Keratinocyte (primary cell): ENCODE data around the gene TJP3. TPM values are rescaled to one million over a fixed set of nuclear protein-coding genes. Genes with fewer than 3 reads are reported as not detected.

Source experiments
- DNase-seq: peaks from one replicate; pipeline ENCODE4 v3.0.0-alpha.2; 2011; ENCODE audit warnings: low read depth, missing footprints, low spot score
- FAIRE-seq: peaks from 2 replicates; lab custom pipeline; 2011; peaks lifted over from hg19 to GRCh38; lab: Jason Lieb, UNC
- H2AFZ ChIP-seq: 2 replicates; pipeline ENCODE4 v1.6.0; 2012; ENCODE audit warnings: low read length, control low read depth, inconsistent platforms; ENCODE audit not compliant: control insufficient read depth
- H3K27ac ChIP-seq: 2 replicates; pipeline ENCODE4 v1.5.1; 2011; ENCODE audit warnings: low read length; ENCODE audit not compliant: control insufficient read depth, insufficient read depth
- H3K27me3 ChIP-seq: 3 replicates; pipeline ENCODE4 v1.6.0; 2011; ENCODE audit warnings: low read length; ENCODE audit not compliant: control insufficient read depth, insufficient read depth; ENCODE audit errors: extremely low read depth
- H3K36me3 ChIP-seq, 2 experiments: 2 replicates in 1 of 2; 3 replicates in 1 of 2; pipeline ENCODE4 v1.5.1; 2011; ENCODE audit warnings: low read length in 2 of 2, mild to moderate bottlenecking in 1 of 2; ENCODE audit not compliant: control insufficient read depth in 2 of 2, insufficient read depth in 2 of 2; ENCODE audit errors: extremely low read depth in 1 of 2
- H3K4me1 ChIP-seq: 3 replicates; pipeline ENCODE4 v1.5.1; 2011; ENCODE audit warnings: low read length; ENCODE audit not compliant: control insufficient read depth, insufficient read depth; ENCODE audit errors: extremely low read depth
- H3K4me2 ChIP-seq: 3 replicates; pipeline ENCODE4 v1.6.0; 2011; ENCODE audit warnings: low read depth, low read length; ENCODE audit not compliant: control insufficient read depth, insufficient read depth; ENCODE audit errors: extremely low read depth
- H3K4me3 ChIP-seq, 3 experiments: fragments of 200-600 bp in 1 of 3; sonication (generic) in 1 of 3; 2 replicates in 2 of 3; 3 replicates in 1 of 3; pipeline ENCODE4 v1.5.1; 2011 to 2016; ENCODE audit warnings: low read length in 3 of 3, mild to moderate bottlenecking in 3 of 3, control low read depth in 2 of 3, inconsistent platforms in 1 of 3, low read depth in 1 of 3, mixed read lengths in 1 of 3, mixed run types in 1 of 3, moderate library complexity in 1 of 3; ENCODE audit not compliant: control insufficient read depth in 2 of 3, insufficient read depth in 2 of 3; ENCODE audit errors: extremely low read depth in 1 of 3
- H3K79me2 ChIP-seq: 2 replicates; pipeline ENCODE4 v1.6.0; 2012; ENCODE audit warnings: low read length; ENCODE audit not compliant: control insufficient read depth, insufficient read depth
- H3K9ac ChIP-seq: 3 replicates; pipeline ENCODE4 v1.6.0; 2011; ENCODE audit warnings: low read length; ENCODE audit not compliant: control insufficient read depth, insufficient read depth; ENCODE audit errors: extremely low read depth
- H3K9me1 ChIP-seq: 3 replicates; pipeline ENCODE4 v1.6.0; 2011; ENCODE audit warnings: low read length; ENCODE audit not compliant: control insufficient read depth, insufficient read depth; ENCODE audit errors: extremely low read depth
- H3K9me3 ChIP-seq: 2 replicates; pipeline ENCODE4 v1.5.1; 2012; ENCODE audit warnings: low read depth, low read length; ENCODE audit not compliant: control insufficient read depth
- H4K20me1 ChIP-seq: 3 replicates; pipeline ENCODE4 v1.6.0; 2011; ENCODE audit warnings: low read length; ENCODE audit not compliant: control insufficient read depth, insufficient read depth; ENCODE audit errors: extremely low read depth
- EZH2 ChIP-seq: IDR thresholded peaks from one replicate; pipeline ENCODE4 v1.6.1; 2012; ENCODE audit warnings: inconsistent platforms, mild to moderate bottlenecking, low read length, moderate library complexity
- dilution Hi-C: fragments of 300-500 bp; cut with MboI; formaldehyde crosslinking; loops from one replicate; pipeline ENCODE4 v1.7.0; 2020; ENCODE audit warnings: low sequenced_read_pairs; ENCODE audit not compliant: extremely low pct_ligation_motif_present
- polyA plus RNA-seq, 5 experiments: library from polyadenylated mRNA; depleted of rRNA in 3 of 5; stranded (reverse) in 3 of 5; stranded (forward) in 1 of 5; unstranded in 1 of 5; fragments of >200 nt; gene quantifications; 1 replicate in 1 of 5; 2 replicates in 3 of 5; 3 replicates in 1 of 5; pipeline versions ENCODE4 v1.2.1 to v1.2.3, GENCODE V29; 2011 to 2012; ENCODE audit warnings: missing spikeins in 2 of 5, low read depth in 1 of 5, low replicate concordance in 1 of 5
- TF ChIP-seq, protein P1 (sequence below), 3 experiments: IDR thresholded peaks in 1 of 3; conservative IDR thresholded peaks in 1 of 3; optimal IDR thresholded peaks in 1 of 3; 2 replicates in 2 of 3; 3 replicates in 1 of 3; pipeline versions ENCODE3 to v1.5.1; 2011; ENCODE audit warnings: low read length in 3 of 3, mild to moderate bottlenecking in 3 of 3, moderate library complexity in 2 of 3, control low read depth in 1 of 3, inconsistent platforms in 1 of 3; ENCODE audit not compliant: insufficient read depth in 2 of 3; ENCODE audit errors: extremely low read depth in 1 of 3

TJP3 gene
- polyA plus RNA-seq, 1 donor (not counting 4 experiments of a cell fraction or from before 2014, with no cell fraction given): 0.08 TPM

DNA sequence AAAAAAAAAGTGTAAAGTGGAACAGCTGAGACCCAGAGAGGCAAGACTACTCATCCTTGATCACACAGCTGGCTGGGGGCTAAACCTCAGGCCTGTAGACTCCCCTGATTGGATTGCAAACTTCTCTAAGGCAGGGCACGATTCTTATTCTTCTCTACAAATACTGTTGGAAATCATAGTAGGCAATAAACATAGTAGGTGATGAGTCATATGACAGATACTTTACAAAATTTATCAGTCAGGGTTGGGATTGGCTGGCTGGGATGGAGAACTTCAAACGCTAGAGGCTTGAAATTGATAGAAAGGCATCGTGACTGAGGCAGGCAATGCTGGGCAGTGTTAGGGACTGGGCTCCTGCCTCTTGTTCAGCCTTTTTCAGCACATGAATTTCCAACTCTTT is 83.9 kb downstream of the TJP3 start:
- H3K4me3 ChIP-seq: no peak overlapping the region
- no peaks in the 10 kb centered on the region for H3K79me2 ChIP-seq
- H3K4me1 ChIP-seq: no peaks in the 10 kb centered on the region
- H4K20me1 ChIP-seq: no peaks in the 10 kb centered on the region
- no peaks in the 10 kb centered on the region for H3K9me1 ChIP-seq
- FAIRE-seq: no peak
- TF ChIP-seq, protein P1, sequence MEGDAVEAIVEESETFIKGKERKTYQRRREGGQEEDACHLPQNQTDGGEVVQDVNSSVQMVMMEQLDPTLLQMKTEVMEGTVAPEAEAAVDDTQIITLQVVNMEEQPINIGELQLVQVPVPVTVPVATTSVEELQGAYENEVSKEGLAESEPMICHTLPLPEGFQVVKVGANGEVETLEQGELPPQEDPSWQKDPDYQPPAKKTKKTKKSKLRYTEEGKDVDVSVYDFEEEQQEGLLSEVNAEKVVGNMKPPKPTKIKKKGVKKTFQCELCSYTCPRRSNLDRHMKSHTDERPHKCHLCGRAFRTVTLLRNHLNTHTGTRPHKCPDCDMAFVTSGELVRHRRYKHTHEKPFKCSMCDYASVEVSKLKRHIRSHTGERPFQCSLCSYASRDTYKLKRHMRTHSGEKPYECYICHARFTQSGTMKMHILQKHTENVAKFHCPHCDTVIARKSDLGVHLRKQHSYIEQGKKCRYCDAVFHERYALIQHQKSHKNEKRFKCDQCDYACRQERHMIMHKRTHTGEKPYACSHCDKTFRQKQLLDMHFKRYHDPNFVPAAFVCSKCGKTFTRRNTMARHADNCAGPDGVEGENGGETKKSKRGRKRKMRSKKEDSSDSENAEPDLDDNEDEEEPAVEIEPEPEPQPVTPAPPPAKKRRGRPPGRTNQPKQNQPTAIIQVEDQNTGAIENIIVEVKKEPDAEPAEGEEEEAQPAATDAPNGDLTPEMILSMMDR (optimal IDR thresholded peaks at IDR 0.05 in 1 of 3, IDR thresholded peaks at IDR 0.05 in 1 of 3, conservative IDR thresholded peaks at IDR 0.05 in 1 of 3; ENCODE audit: extremely low read depth in 1 of 3, insufficient read depth in 2 of 3, low read length in 3 of 3): no peak
- no peak for TF ChIP-seq EZH2
- no peak for DNase-seq
- no peaks in the 10 kb centered on the region for H3K36me3 ChIP-seq
- dilution Hi-C loops: no loop called here
- no peak overlapping the region for H3K9ac ChIP-seq
- H2AFZ ChIP-seq: no peak overlapping the region
- peaks cover 2% of the 10 kb centered on the region for H3K9me3 ChIP-seq
- peaks cover 16% of the 10 kb centered on the region for H3K27me3 ChIP-seq
- H3K4me2 ChIP-seq: no peak overlapping the region
- no peak overlapping the region for H3K27ac ChIP-seq

DNA sequence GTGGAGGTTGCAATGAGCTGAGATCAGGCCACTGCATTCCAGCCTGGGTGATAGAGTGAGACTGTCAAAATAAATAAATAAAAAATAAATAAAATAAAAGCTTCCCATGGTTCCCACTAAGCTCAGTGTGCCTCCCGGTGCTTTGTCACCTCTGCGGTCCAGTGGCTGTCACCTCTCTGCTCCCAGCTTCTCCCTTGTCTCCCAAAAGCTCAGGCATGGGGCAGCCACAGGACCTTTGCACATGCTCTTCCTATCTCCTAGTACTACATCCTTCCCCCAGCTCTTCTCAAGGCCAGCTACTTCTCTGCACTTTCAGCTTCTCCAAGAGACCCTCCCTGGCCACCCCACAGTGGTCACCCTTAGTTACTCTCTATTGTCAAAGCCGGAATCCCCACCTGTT is 85.6 kb downstream of the TJP3 start:
- Histone ChIP-seq H2AFZ (no peak overlapping the region), H3K4me3 (no peak overlapping the region), H3K36me3 (no peaks in the 10 kb centered on the region), H3K9me1 (no peaks in the 10 kb centered on the region), H3K27ac (no peak overlapping the region), H3K79me2 (no peaks in the 10 kb centered on the region), H3K27me3 (peaks cover 14% of the 10 kb centered on the region), H3K9me3 (peaks cover 2% of the 10 kb centered on the region), H3K4me1 (no peaks in the 10 kb centered on the region), H3K9ac (no peak overlapping the region), H4K20me1 (no peaks in the 10 kb centered on the region), H3K4me2 (no peak overlapping the region)
- no peak for DNase-seq
- dilution Hi-C loops: no loop called here
- no peak for TF ChIP-seq EZH2
- TF ChIP-seq, protein P1 (optimal IDR thresholded peaks at IDR 0.05 in 1 of 3, IDR thresholded peaks at IDR 0.05 in 1 of 3, conservative IDR thresholded peaks at IDR 0.05 in 1 of 3; ENCODE audit: extremely low read depth in 1 of 3, insufficient read depth in 2 of 3, low read length in 3 of 3): no peak
- FAIRE-seq: no peak
